Measurements from ENCODE around the gene PRPF31.

PRPF31 gene

DNA sequence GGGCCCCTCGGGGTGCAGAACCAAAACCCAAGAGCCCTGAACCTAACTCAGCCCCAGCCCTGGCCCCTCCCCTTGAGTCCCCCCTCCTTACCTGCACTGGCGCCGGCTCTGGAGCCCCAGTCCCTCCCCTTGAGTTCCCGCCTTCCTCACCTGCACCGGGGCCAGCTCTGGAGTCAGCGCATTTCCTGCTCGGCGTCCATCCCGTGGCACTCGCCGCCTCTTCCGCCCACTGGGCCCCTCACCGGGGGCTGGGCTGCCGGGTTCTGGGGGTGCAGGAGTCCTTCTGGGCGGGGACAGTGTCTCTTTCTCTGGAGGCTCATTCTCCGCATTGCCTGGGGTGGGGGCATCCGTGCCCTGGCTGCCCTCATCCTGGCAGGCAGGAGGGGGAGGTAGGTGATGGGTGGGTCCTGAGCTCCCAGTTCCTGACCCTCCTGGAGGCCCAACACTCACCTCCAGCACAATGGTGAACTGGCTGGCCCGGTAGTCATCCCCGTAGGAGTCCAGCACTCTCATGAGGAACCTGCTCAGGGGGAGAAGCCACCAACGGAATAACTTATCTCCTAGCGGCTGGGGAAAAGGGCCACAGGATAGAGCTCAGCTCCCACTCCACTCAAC, 7.6 kb upstream of the PRPF31 start:
- Histone ChIP-seq H4K20me1 (ENCODE audit: insufficient read depth, low read length) (peaks cover 30% of the 10 kb centered on the region), H3K36me3 (ENCODE audit: insufficient read depth, low read length) (peaks cover 66% of the 10 kb centered on the region), H3K27me3 (ENCODE audit: insufficient read depth, low read length, poor library complexity) (no peaks in the 10 kb centered on the region)

DNA sequence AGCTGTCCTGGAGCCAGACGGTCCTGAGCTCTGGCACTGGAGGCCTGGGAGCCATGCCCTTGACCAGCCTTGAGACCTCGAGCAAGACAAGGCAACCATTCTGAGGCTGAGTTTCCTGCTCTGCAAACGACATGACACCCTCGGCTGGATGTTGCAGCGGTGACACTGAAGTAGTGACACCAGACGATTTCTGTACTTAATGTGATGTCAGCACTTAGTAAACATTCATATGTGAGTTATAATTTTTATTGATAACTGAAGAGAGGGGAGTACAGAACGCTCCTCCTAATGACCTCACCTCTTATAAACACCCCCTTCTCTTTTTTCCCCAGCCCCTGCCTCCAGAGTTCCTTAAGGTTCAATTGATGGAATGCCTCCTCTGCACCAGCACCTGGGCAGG, 7.1 kb upstream of the PRPF31 start:
- no peak for TF ChIP-seq EZH2 (IDR thresholded peaks at IDR 0.05; ENCODE audit: borderline replicate concordance, low read depth, low read length, severe bottlenecking)
- TF ChIP-seq, protein P1, sequence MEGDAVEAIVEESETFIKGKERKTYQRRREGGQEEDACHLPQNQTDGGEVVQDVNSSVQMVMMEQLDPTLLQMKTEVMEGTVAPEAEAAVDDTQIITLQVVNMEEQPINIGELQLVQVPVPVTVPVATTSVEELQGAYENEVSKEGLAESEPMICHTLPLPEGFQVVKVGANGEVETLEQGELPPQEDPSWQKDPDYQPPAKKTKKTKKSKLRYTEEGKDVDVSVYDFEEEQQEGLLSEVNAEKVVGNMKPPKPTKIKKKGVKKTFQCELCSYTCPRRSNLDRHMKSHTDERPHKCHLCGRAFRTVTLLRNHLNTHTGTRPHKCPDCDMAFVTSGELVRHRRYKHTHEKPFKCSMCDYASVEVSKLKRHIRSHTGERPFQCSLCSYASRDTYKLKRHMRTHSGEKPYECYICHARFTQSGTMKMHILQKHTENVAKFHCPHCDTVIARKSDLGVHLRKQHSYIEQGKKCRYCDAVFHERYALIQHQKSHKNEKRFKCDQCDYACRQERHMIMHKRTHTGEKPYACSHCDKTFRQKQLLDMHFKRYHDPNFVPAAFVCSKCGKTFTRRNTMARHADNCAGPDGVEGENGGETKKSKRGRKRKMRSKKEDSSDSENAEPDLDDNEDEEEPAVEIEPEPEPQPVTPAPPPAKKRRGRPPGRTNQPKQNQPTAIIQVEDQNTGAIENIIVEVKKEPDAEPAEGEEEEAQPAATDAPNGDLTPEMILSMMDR (IDR thresholded peaks at IDR 0.05; ENCODE audit: borderline replicate concordance, extremely low read depth, low read length, poor library complexity, severe bottlenecking) = no peak
- Histone ChIP-seq H3K4me2 (ENCODE audit: insufficient read depth, low read length) (no peak overlapping the region), H3K36me3 (ENCODE audit: insufficient read depth, low read length) (peaks cover 71% of the 10 kb centered on the region), H2AFZ (ENCODE audit: low read depth, low read length) (no peak overlapping the region), H3K9me3 (ENCODE audit: insufficient read depth, low read length, severe bottlenecking) (no peaks in the 10 kb centered on the region), H3K9ac (ENCODE audit: low read depth, low read length) (no peak overlapping the region), H3K79me2 (ENCODE audit: insufficient read depth, low read length) (peaks cover 73% of the 10 kb centered on the region), H4K20me1 (ENCODE audit: insufficient read depth, low read length) (peaks cover 31% of the 10 kb centered on the region), H3K4me3 (ENCODE audit: low read depth in 1 of 2, low read length in 2 of 2) (no peak overlapping the region), H3K27ac (ENCODE audit: low read length) (no peak overlapping the region), H3K27me3 (ENCODE audit: insufficient read depth, low read length, poor library complexity) (no peaks in the 10 kb centered on the region), H3K4me1 (ENCODE audit: insufficient read depth, low read length) (peaks cover 22% of the 10 kb centered on the region)
- DNase-seq (no peak), ATAC-seq (ENCODE audit: insufficient read depth, low read depth) (no peak)

More for the DNA sequence above, 7.6 kb upstream of the PRPF31 start:
- H3K4me3 ChIP-seq (ENCODE audit: low read depth in 1 of 2, low read length in 2 of 2) = no peak overlapping the region
- ATAC-seq (ENCODE audit: insufficient read depth, low read depth) (no peak), DNase-seq (no peak)
- no peak overlapping the region for H3K27ac ChIP-seq (ENCODE audit: low read length)
- H3K9me3 ChIP-seq (ENCODE audit: insufficient read depth, low read length, severe bottlenecking) = no peaks in the 10 kb centered on the region
- H3K9ac ChIP-seq (ENCODE audit: low read depth, low read length) = no peak overlapping the region
- no peak overlapping the region for H2AFZ ChIP-seq (ENCODE audit: low read depth, low read length)
- H3K4me1 ChIP-seq (ENCODE audit: insufficient read depth, low read length) = peaks cover 22% of the 10 kb centered on the region
- no peak overlapping the region for H3K4me2 ChIP-seq (ENCODE audit: insufficient read depth, low read length)
- peaks cover 73% of the 10 kb centered on the region for H3K79me2 ChIP-seq (ENCODE audit: insufficient read depth, low read length)
- TF ChIP-seq, protein P1 (IDR thresholded peaks at IDR 0.05; ENCODE audit: borderline replicate concordance, extremely low read depth, low read length, poor library complexity, severe bottlenecking) = no peak
- no peak for TF ChIP-seq EZH2 (IDR thresholded peaks at IDR 0.05; ENCODE audit: borderline replicate concordance, low read depth, low read length, severe bottlenecking)

DNA sequence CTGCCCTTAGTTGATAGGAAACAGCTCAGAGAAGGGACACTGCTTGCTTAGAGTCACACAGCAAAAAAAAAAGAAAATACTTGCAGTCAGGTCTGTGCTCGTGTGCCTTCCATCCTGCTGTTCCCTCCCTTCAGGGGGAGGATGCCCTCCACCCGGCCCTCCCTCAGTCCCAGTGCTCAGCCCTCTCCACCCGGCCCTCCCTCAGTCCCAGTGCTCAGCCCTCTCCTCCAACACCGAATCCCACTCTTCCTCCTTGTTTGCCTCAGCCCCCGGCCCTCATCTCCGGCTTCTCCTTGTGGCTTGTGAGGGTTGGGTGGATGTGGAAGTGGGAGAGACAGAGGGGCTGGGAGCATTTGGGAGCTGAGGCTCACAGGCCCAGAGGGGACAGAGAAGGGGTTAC, 5.9 kb upstream of the PRPF31 start:
- no peak overlapping the region for H3K4me3 ChIP-seq (ENCODE audit: low read depth in 1 of 2, low read length in 2 of 2)
- H3K4me2 ChIP-seq (ENCODE audit: insufficient read depth, low read length) = no peak overlapping the region
- H2AFZ ChIP-seq (ENCODE audit: low read depth, low read length) = no peak overlapping the region
- no peak overlapping the region for H3K27ac ChIP-seq (ENCODE audit: low read length)
- H3K27me3 ChIP-seq (ENCODE audit: insufficient read depth, low read length, poor library complexity) = no peaks in the 10 kb centered on the region
- peaks cover 42% of the 10 kb centered on the region for H4K20me1 ChIP-seq (ENCODE audit: insufficient read depth, low read length)
- no peak overlapping the region for H3K9ac ChIP-seq (ENCODE audit: low read depth, low read length)
- ATAC-seq (ENCODE audit: insufficient read depth, low read depth) (no peak), DNase-seq (no peak)
- peaks cover 74% of the 10 kb centered on the region for H3K79me2 ChIP-seq (ENCODE audit: insufficient read depth, low read length)
- H3K4me1 ChIP-seq (ENCODE audit: insufficient read depth, low read length) = peaks cover 19% of the 10 kb centered on the region
- peaks cover 77% of the 10 kb centered on the region for H3K36me3 ChIP-seq (ENCODE audit: insufficient read depth, low read length)
- TF ChIP-seq, protein P1 (IDR thresholded peaks at IDR 0.05; ENCODE audit: borderline replicate concordance, extremely low read depth, low read length, poor library complexity, severe bottlenecking) = no peak
- no peak for TF ChIP-seq EZH2 (IDR thresholded peaks at IDR 0.05; ENCODE audit: borderline replicate concordance, low read depth, low read length, severe bottlenecking)
- H3K9me3 ChIP-seq (ENCODE audit: insufficient read depth, low read length, severe bottlenecking) = no peaks in the 10 kb centered on the region
